ENCODE data around the gene RGS9.

Gene RGS9

DNA sequence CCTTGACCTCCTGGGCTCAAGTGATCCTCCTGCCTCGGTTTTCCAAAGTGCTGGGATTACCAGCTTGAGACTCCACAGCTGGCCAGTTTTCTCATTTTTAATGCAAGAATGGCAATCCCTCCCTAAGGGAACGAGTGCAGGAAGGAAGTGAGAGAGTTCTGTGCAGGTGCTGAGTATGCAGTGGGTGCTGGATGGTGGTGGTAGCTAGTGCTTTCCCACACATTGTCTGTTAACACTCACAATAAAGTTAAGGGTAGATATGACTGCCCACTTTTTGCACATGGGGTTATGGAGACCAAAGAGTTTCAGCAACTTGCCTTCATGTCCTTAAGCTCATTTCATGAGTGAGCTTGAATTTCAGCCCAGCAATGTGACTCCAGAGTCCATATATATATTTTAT, 18.5 kb downstream of the RGS9 start:
- no peak for DNase-seq
- TF ChIP-seq POLR2A (IDR thresholded peaks at IDR 0.05; ENCODE audit: low read length): no peak
- TF ChIP-seq GATA1 (IDR thresholded peaks at IDR 0.05; ENCODE audit: low read depth, low read length): no peak

DNA sequence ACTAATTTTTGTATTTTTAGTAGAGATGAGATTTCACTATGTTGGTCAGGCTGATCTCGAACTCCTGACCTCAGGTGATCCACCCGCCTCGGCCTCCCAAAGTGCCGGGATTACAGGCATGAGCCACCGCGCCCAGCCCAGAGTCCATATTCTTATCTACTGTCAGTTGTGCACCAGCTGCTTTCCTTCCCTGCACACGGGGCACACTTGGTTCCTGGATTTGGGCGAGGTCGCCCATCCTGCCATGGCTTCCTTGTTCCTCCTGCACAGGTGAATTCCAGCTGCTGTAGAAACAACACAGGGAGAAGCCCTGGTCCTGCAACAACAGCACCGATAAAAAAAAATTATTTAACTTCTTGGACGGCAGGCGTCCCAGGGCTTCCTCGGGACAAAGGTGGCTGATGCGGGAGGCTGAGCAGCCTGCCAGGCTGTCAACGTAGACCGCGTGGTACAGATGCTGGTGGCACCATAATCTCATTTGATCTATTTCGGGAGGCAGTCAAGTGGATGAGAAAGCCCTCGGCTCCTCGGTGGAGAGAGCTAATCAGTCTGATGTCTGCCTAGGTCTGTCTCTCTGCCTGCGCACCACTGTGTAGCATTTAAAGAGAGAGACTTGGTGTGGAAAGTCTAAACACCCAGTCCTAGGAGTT, 19.1 kb downstream of the RGS9 start:
- no peak for DNase-seq
- no peak for TF ChIP-seq GATA1 (IDR thresholded peaks at IDR 0.05; ENCODE audit: low read depth, low read length)
- TF ChIP-seq POLR2A (IDR thresholded peaks at IDR 0.05; ENCODE audit: low read length): no peak

DNA sequence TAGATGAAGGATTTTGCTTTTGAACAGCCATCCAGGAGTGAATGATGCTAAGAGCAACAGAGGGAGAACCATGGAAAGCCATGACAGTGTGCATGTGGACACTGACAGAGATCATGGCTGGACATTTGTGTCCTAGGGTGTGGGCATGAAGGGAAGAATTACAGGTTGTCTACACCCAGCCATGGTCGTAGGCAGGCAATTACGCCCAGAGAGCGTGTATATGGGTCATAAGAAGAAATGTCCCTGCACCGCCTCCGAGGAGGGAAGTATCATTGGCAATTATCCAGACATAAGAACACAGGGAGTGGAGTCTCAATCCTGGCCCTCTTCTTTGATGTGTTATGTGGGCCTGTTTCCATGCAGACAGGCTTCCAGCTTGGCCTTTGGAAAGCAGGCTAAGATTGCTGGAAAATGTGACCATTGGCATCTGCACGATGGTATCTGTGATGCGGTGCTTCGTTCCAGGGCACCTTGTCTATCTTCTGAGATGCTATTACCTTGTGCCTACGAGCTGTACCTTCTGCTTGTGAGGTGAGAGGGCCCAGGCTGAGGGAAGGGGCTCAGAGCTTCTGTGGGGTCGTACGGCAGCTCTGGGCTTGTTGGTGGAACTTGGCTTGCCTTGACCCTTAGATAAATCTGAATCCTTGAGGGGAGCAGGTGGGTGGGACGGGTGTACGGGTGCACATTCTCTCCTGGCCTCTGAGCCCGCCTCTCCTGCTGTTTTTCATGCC, 19.8 kb downstream of the RGS9 start:
- no peak for DNase-seq
- no peak for TF ChIP-seq POLR2A (IDR thresholded peaks at IDR 0.05; ENCODE audit: low read length)
- TF ChIP-seq GATA1 (IDR thresholded peaks at IDR 0.05; ENCODE audit: low read depth, low read length): no peak

DNA sequence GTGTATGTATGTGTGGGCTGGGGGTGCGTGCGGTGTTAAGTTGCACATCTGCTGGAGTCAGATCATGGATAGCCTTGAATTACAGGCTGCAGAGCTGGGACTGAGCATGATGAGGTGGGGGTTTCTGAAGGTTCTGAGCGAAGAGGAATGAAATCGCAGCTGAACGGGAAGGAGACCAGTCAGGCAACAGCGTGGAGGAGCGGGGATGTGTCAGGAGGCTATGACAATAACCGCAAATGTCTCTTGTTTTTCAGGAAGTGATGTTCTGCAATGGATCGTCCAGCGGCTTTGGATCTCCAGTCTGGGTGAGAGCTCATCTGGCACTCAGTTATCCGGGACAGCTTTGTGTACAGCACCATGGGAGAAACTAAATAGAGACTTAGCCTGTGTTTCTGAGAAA, 20.9 kb downstream of the RGS9 start:
- no peak for DNase-seq
- TF ChIP-seq POLR2A (IDR thresholded peaks at IDR 0.05; ENCODE audit: low read length) (no peak), GATA1 (IDR thresholded peaks at IDR 0.05; ENCODE audit: low read depth, low read length) (no peak)

DNA sequence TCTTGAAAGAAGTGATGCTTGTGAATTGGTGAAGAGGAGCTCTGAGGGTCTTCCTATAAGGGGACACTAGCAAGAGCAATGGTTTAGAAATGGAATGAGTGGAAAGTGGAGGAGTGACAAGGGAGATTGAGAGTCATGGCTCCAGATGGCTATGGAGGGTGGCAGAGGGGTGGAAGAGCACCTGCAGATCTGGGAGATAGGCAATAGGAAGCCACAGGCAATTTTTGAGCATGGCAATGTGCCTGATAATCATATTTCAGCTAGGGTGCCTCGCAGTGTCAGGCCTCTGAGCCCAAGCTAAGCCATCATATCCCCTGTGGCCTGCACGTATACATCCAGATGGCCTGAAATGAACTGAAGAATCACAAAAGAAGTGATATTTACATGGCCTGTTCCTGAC, 21.5 kb downstream of the RGS9 start:
- TF ChIP-seq POLR2A (IDR thresholded peaks at IDR 0.05; ENCODE audit: low read length): no peak
- no peak for TF ChIP-seq GATA1 (IDR thresholded peaks at IDR 0.05; ENCODE audit: low read depth, low read length)
- no peak for DNase-seq

DNA sequence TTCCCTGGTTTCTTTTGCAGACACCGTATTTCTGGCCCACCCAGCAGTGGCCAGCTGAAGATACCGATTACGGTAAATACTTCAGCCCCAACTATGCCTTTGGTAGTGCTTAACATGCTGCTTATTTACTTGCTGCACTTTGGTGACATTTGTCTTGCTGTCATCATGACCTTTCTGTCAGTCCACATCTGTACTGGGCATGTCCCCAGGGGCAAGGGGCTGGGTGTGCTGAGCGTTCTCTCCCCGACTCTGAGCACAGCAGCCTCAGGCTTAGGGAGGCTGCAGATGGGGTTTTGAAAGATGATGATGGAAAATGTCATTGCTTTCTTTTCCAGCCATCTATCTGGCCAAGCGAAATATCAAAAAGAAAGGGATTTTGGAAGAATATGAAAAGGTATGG, 23.3 kb downstream of the RGS9 start:
- no peak for TF ChIP-seq GATA1 (IDR thresholded peaks at IDR 0.05; ENCODE audit: low read depth, low read length)
- no peak for TF ChIP-seq POLR2A (IDR thresholded peaks at IDR 0.05; ENCODE audit: low read length)
- no peak for DNase-seq

DNA sequence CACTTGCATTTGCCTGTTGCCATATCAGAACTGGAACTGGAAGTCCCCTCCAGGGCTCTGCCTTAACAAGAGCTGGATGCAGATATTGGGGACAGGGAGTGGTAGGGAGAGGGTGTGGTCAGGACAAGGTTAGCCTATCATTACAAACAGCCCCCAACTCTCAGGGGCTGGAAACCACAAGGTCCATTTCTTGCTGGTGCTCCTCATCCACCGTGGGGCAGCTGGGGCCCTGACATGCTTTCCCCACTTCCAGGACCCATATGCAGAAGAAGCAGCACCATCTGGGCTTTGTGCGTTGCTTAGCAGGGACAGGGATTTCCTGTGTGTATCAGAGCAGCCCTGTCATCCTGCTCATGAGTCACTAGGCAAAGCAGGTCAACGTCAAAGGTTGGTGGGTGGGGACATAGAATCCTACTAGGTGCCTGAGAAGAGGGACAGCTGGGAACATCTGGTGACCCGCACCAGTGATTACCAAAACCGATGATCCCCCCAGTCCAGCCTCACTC, 26.9 kb downstream of the RGS9 start:
- DNase-seq: peak in 1 of 2 experiments; percentile 55
- TF ChIP-seq GATA1 (IDR thresholded peaks at IDR 0.05; ENCODE audit: low read depth, low read length) (no peak), POLR2A (IDR thresholded peaks at IDR 0.05; ENCODE audit: low read length) (no peak)

DNA sequence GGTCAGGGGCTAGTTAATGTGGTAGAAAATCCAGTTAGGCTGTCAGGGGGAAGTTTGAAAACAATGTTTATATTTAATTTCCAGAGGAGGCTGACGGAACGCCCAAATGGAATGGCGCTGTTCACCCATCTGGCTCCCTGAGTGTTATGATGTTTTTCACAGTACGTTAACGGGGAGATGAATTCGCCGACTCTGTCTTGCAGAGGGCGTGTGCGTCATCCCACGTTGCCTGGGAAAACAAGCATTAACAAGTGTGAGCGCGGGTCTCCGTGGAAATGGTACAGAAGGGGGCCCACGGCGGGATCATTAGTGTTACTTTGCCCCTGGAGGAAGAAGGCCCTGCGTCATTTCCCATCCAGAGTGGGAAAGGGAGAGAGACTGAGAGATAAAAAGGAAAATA, 29.6 kb downstream of the RGS9 start:
- no peak for DNase-seq
- no peak for TF ChIP-seq POLR2A (IDR thresholded peaks at IDR 0.05; ENCODE audit: low read length)
- TF ChIP-seq GATA1 (IDR thresholded peaks at IDR 0.05; ENCODE audit: low read depth, low read length): no peak

DNA sequence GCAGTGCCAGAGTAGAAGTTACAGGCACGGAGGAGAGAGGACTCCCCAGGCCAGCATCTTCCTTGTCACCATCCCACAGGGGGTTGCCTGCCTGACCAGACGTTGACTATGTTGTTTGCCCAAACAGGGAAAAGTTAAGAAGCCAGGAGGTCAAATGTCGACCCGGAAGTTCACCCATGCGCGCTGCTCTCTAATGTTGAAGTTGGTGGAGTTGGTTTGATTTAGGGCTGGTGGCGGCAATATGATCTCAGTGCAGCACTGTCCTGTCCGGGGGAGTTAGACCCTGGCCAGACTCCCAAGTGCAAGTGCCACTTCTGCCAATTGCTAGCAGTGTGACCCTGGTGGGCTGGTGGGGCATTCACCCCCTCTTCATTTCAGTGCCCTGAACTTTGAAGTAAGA, 30.4 kb downstream of the RGS9 start:
- TF ChIP-seq GATA1 (IDR thresholded peaks at IDR 0.05; ENCODE audit: low read depth, low read length): no peak
- no peak for TF ChIP-seq POLR2A (IDR thresholded peaks at IDR 0.05; ENCODE audit: low read length)
- no peak for DNase-seq

DNA sequence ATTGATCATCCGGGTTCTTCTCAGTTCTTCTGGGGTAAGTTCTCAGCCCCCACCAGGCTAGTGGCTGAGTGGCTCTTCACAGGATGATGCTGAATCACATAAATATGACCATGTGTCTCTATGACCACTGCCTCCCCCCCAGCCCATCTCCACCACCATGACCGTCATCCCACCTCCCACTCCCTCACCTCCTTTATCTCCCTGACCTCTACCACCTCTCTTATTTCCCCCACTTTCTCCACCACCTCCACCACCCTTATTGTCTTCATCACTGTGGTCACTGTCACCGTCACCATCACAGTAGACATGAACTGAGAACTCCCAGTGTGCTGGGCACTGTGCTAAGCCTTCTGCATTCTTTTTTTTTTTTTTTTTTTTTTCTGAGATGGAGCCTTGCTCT, 32.5 kb downstream of the RGS9 start:
- TF ChIP-seq GATA1 (IDR thresholded peaks at IDR 0.05; ENCODE audit: low read depth, low read length) (no peak), POLR2A (IDR thresholded peaks at IDR 0.05; ENCODE audit: low read length) (no peak)

DNA sequence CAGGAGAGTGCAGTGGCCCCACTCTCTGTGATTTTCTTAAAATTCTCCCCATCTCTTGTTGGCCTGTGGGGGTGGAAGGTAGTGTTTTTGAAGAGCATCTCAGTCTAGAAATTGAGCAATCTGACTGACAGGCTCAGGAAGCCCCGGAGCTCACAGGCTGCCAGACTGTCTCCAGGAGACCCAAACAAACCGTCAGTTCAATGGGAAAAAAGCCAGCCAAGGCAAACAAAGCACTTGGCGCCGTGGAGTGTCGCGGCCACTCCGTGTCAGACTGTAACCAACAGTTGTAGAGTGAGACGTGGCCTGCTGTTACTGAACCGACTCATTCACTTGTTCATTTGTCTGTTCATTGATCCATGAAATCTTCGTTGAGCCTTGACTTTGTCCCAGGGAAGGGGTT, 33.7 kb downstream of the RGS9 start:
- no peak for DNase-seq
- TF ChIP-seq POLR2A (IDR thresholded peaks at IDR 0.05; ENCODE audit: low read length) (no peak), GATA1 (IDR thresholded peaks at IDR 0.05; ENCODE audit: low read depth, low read length) (no peak)

More for the DNA sequence above, 32.5 kb downstream of the RGS9 start:
- no peak for DNase-seq

DNA sequence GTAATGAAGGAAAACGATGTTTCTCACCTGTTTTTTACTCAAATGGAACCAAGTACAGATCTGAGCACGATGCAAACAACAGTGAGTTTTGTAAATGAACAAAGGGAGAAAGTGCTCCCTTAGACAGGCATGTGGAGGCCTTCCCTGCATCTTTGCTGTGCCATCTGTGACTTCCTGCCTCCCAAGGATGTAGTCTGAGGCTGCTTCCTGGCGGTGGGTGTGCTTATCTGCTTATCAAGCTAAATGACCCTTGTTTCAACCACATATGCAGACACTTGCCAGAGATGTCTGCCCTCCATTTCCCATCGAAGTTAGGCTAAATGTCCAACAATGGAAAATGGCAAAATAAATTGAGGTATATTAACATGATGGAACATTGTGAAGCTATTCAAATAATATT, 34.6 kb downstream of the RGS9 start:
- no peak for TF ChIP-seq GATA1 (IDR thresholded peaks at IDR 0.05; ENCODE audit: low read depth, low read length)
- TF ChIP-seq POLR2A (IDR thresholded peaks at IDR 0.05; ENCODE audit: low read length): no peak
- peak in 1 of 2 experiments; percentile 12 for DNase-seq

DNA sequence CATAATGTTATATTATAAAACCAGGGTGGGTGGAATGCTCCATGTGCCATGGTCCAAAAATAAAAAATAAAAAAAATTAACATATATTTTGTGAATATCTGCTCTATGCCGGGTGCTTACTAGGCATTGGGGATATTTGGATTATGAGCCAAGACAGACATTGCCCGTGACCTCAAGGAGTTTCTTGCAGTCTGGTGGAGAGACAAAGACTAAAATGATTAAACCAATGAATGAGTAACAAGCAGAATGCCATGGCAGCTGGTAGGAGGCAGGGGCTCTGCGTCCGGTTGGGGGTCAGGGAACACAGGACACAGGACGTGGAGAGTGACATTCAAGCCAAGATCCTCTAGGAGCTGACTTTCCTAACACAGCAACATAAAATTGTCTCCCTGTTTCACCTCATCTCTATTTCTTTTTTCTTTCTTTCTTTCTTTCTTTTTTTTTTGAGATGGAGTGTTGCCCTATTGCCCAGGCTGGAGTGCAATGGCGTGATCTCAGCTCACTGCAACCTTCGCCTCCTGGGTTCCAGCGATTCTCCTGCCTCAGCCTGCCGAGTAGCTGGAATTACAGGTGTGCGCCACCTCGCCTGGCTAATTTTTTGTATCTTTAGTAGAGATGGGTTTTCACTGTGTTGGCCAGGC, 35.4 kb downstream of the RGS9 start:
- DNase-seq: no peak
- no peak for TF ChIP-seq POLR2A (IDR thresholded peaks at IDR 0.05; ENCODE audit: low read length)
- no peak for TF ChIP-seq GATA1 (IDR thresholded peaks at IDR 0.05; ENCODE audit: low read depth, low read length)

DNA sequence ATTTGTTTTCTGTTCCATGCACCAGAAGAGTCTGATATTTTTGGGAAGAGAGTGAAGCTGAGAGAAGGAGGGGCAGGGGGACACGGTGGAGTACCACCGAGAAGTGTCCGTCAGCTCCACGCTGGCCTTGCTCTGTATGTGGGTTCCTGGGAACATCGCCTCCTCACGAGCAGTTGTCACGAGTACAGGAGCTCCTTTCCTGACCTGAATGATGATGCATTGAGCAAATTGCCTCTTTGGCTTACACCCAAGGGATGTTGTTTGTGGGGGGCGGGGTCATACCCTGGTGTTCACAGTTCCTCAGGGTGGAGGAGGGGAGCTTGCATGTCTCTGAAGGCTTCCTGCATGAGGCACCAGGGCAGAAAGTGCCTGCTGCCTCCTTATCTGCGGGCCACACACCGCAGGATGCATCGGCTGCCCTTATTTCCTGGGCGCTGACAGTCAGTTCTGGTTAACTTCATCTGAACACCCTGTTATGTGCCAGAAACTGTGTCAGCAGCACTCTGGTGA, 36.2 kb downstream of the RGS9 start:
- DNase-seq: peak; percentile 96 to 98
- peak; percentile 47 for TF ChIP-seq GATA1 (IDR thresholded peaks at IDR 0.05; ENCODE audit: low read depth, low read length)
- TF ChIP-seq POLR2A (IDR thresholded peaks at IDR 0.05; ENCODE audit: low read length): peak; percentile 68

Measured in erythroblast (primary cell).